ENCODE data around the gene EEF1AKMT1. TPM values are rescaled to one million over a fixed set of nuclear protein-coding genes. Genes with fewer than 3 reads are reported as not detected.
"Not testable (repeated sequence)": the region's sequence is repeated elsewhere in the genome, so short reads cannot be mapped to it uniquely, and the experiment has no call there.

The EEF1AKMT1 gene
- total and polyA plus RNA-seq, 2 donors = 12.8 to 13.5 TPM

DNA sequence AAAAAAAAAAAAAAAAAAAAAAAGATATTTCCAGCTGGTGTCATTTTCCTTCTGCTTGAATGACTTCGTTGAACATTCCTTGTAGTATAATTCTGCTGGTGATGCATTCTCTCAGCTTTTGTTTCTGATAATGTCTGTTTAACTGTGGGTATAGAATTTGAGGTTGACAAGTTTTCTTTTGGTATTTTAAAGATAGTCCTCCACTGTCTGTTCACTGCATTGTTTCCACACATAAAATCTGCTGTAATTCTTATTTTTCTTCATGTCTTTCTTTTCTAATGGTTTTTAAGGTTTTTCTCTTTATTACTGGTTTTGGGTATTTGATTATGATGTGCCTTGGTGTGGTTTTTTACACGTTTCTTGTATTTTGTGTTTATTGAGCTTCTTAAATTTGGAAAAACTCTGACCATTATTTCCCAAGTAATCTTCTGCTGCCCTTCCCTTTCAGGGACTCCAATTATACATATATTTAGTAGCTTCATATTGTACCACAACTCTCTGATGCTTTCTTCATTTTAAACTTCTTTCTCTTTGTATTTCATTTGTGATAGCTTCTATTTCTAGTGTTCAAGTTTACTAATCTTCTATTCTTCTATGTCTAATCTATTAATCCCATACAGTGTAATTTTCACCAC lies 6.3 kb downstream of the EEF1AKMT1 start:
- no peak overlapping the region for H3K4me3 ChIP-seq (ENCODE audit: low read depth, low read length)
- H3K4me1 ChIP-seq (ENCODE audit: insufficient read depth) = no peaks in the 10 kb centered on the region
- H3K36me3 ChIP-seq (ENCODE audit: insufficient read depth) = peaks cover 2% of the 10 kb centered on the region
- 95% methylated on average over 2 of the region's 2 CpGs for WGBS
- H3K27ac ChIP-seq (ENCODE audit: low read depth) = no peak overlapping the region
- DNase-seq (ENCODE audit: extremely low spot score) = no peak

DNA sequence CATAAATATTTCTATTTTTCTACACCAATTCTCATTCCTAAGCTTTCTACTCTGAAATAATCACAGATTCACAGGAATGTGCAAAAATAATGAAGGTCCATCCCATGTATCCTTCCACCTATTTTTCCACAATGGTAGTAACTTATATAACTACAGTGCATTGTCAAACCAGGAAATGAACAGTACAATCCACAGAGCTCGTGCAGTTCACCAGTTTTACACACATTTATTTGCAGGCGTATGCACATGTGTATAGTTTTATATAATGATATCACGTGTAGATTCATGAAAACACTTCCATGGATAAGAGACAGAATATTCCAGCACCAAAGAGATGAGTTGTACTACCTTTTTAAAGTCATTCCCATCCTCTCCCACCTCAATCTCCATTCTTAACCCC lies 12.9 kb downstream of the EEF1AKMT1 start:
- Histone ChIP-seq H3K36me3 (ENCODE audit: insufficient read depth) (peaks cover 2% of the 10 kb centered on the region), H3K4me3 (ENCODE audit: low read depth, low read length) (no peak overlapping the region), H3K27ac (ENCODE audit: low read depth) (no peak overlapping the region), H3K4me1 (ENCODE audit: insufficient read depth) (no peaks in the 10 kb centered on the region)
- WGBS = 79% methylated on average over 3 of the region's 3 CpGs
- no peak for DNase-seq (ENCODE audit: extremely low spot score)

DNA sequence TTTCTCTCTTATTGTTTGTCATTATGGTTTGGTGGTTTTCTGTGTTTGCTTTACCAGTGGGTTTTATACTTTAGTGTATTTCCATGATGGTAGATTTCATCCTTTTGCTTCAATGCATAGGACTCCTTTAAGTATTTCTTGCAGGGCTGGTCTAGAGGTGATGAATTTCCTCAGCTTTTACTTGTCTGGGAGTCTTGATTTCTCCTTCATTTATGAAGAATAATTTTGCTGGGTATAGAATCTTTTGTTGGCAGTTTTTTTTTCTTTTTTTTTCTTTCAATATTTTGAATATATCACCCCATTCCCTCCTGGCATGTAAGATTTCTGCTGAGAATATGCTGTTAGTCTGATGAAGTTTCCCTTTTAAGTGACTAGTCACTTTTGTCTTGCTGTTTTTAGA lies 19.8 kb downstream of the EEF1AKMT1 start:
- DNase-seq (ENCODE audit: extremely low spot score) = no peak
- Histone ChIP-seq H3K27ac (ENCODE audit: low read depth) (no peak overlapping the region), H3K4me3 (ENCODE audit: low read depth, low read length) (no peak overlapping the region)

GRCh38 chr13:20749377-20749776 lies 24.4 kb downstream of the EEF1AKMT1 start:
- no peak overlapping the region for H3K4me3 ChIP-seq (ENCODE audit: low read depth, low read length)

More for the DNA sequence above, 19.8 kb downstream of the EEF1AKMT1 start:
- Histone ChIP-seq H3K36me3 (ENCODE audit: insufficient read depth) (peaks cover 2% of the 10 kb centered on the region), H3K4me1 (ENCODE audit: insufficient read depth) (no peaks in the 10 kb centered on the region)

GRCh38 chr13:20743830-20744404 lies 29.8 kb downstream of the EEF1AKMT1 start:
- not testable (repeated sequence) for H3K4me3 ChIP-seq (ENCODE audit: low read depth, low read length); H3K27ac ChIP-seq (ENCODE audit: low read depth); H3K36me3 ChIP-seq (ENCODE audit: insufficient read depth); H3K4me1 ChIP-seq (ENCODE audit: insufficient read depth); DNase-seq (ENCODE audit: extremely low spot score)
- 93% methylated on average over 4 of the region's 4 CpGs for WGBS

More at GRCh38 chr13:20749377-20749776, 24.4 kb downstream of the EEF1AKMT1 start:
- DNase-seq (ENCODE audit: extremely low spot score) = no peak
- 91% methylated on average over 1 of the region's 1 CpG for whole genome bisulfite sequencing
- no peak overlapping the region for H3K27ac ChIP-seq (ENCODE audit: low read depth)
- H3K36me3 ChIP-seq (ENCODE audit: insufficient read depth) = no peaks in the 10 kb centered on the region
- no peaks in the 10 kb centered on the region for H3K4me1 ChIP-seq (ENCODE audit: insufficient read depth)

GRCh38 chr13:20740021-20740420 lies 33.7 kb downstream of the EEF1AKMT1 start:
- Histone ChIP-seq H3K36me3 (ENCODE audit: insufficient read depth) (no peaks in the 10 kb centered on the region), H3K4me3 (ENCODE audit: low read depth, low read length) (no peak overlapping the region), H3K4me1 (ENCODE audit: insufficient read depth) (no peaks in the 10 kb centered on the region), H3K27ac (ENCODE audit: low read depth) (no peak overlapping the region)
- 97% methylated on average over 22 of the region's 22 CpGs for WGBS
- no peak for DNase-seq (ENCODE audit: extremely low spot score)

- DNase-seq (ENCODE audit: extremely low spot score) = no peak
- no peak overlapping the region for H3K27ac ChIP-seq (ENCODE audit: low read depth)
- H3K4me3 ChIP-seq (ENCODE audit: low read depth, low read length) = no peak overlapping the region
- no peaks in the 10 kb centered on the region for H3K36me3 ChIP-seq (ENCODE audit: insufficient read depth)
- WGBS = 66% methylated on average over 6 of the region's 6 CpGs
- no peaks in the 10 kb centered on the region for H3K4me1 ChIP-seq (ENCODE audit: insufficient read depth)
These were observed 35.1 kb downstream of the EEF1AKMT1 start for GRCh38 chr13:20738616-20739015.

DNA sequence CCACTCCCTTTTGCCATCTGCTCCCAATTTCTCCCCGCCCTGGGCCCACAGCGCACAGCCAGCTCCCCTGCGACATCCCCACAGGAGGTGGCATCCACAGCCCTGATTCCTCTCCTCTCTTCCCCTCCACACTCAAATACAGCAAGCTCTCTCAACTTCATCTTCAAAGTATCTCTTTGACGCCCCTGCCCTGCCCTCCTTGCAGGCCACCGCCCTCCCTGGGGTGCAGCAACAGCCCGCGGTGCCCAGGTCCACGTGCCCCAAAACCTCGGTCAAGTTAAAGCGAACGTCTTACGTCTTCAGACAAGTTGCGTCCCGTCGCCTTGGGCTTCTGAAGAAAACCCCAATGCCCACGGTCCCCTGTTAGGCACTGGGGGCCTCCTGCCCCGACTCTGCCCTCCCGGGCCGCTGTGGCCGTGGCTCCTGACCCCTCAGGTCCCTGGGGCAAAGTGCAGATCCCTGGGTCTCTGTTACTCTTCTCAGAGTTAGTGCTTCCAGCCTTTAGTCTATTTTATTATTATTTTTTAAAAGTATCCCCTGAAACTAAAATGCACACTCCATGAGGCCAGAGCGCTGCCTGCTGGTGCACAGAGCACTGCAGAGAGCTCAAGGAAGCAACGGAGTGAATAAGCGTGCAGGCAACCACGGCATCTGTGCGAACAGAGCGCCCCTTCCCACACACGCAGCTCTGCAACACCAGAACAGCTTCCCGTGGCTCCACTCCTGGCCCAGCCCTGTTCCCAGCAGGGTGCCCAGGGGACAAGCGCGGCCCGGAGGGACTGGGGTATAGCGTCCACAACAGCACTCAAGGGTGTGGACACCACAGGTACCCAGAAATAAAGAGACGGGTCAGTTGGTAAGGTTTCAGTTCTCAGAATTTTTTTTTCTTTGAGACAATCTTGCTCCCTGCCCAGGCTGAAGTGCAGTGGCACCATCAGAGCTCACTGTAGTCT lies 43.9 kb downstream of the EEF1AKMT1 start:
- H3K4me1 ChIP-seq (ENCODE audit: insufficient read depth) = no peaks in the 10 kb centered on the region
- no peak for DNase-seq (ENCODE audit: extremely low spot score)
- WGBS = 97% methylated on average over 33 of the region's 33 CpGs
- peaks cover 2% of the 10 kb centered on the region for H3K36me3 ChIP-seq (ENCODE audit: insufficient read depth)
- H3K4me3 ChIP-seq (ENCODE audit: low read depth, low read length) = no peak overlapping the region
- no peak overlapping the region for H3K27ac ChIP-seq (ENCODE audit: low read depth)

GRCh38 chr13:20728579-20729311 lies 45.0 kb downstream of the EEF1AKMT1 start:
- Histone ChIP-seq H3K27ac (ENCODE audit: low read depth) (no peak overlapping the region), H3K36me3 (ENCODE audit: insufficient read depth) (peaks cover 2% of the 10 kb centered on the region), H3K4me1 (ENCODE audit: insufficient read depth) (no peaks in the 10 kb centered on the region), H3K4me3 (ENCODE audit: low read depth, low read length) (no peak overlapping the region)
- WGBS = 60% methylated on average over 14 of the region's 14 CpGs
- DNase-seq (ENCODE audit: extremely low spot score) = no peak

- peaks cover 2% of the 10 kb centered on the region for H3K36me3 ChIP-seq (ENCODE audit: insufficient read depth)
- no peak overlapping the region for H3K4me3 ChIP-seq (ENCODE audit: low read depth, low read length)
- no peak for DNase-seq (ENCODE audit: extremely low spot score)
- no peaks in the 10 kb centered on the region for H3K4me1 ChIP-seq (ENCODE audit: insufficient read depth)
- WGBS = 95% methylated on average over 6 of the region's 6 CpGs
- no peak overlapping the region for H3K27ac ChIP-seq (ENCODE audit: low read depth)
These were observed 45.9 kb downstream of the EEF1AKMT1 start for GRCh38 chr13:20727856-20728255.

DNA sequence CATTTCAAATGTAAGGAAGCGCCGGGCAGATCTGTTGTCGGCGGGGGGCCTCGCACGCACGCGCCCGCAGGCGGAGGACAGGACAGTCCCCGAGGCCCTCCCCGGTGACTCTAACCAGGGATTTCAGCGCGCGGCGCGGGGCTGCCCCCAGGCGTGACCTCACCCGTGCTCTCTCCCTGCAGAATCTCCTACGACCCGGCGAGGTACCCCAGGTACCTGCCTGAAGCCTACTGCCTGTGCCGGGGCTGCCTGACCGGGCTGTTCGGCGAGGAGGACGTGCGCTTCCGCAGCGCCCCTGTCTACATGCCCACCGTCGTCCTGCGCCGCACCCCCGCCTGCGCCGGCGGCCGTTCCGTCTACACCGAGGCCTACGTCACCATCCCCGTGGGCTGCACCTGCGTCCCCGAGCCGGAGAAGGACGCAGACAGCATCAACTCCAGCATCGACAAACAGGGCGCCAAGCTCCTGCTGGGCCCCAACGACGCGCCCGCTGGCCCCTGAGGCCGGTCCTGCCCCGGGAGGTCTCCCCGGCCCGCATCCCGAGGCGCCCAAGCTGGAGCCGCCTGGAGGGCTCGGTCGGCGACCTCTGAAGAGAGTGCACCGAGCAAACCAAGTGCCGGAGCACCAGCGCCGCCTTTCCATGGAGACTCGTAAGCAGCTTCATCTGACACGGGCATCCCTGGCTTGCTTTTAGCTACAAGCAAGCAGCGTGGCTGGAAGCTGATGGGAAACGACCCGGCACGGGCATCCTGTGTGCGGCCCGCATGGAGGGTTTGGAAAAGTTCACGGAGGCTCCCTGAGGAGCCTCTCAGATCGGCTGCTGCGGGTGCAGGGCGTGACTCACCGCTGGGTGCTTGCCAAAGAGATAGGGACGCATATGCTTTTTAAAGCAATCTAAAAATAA lies 52.1 kb downstream of the EEF1AKMT1 start:
- Histone ChIP-seq H3K4me3 (ENCODE audit: low read depth, low read length) (peak overlapping the region; percentile 17), H3K27ac (ENCODE audit: low read depth) (no peak overlapping the region)
- DNase-seq (ENCODE audit: extremely low spot score) = no peak

DNA sequence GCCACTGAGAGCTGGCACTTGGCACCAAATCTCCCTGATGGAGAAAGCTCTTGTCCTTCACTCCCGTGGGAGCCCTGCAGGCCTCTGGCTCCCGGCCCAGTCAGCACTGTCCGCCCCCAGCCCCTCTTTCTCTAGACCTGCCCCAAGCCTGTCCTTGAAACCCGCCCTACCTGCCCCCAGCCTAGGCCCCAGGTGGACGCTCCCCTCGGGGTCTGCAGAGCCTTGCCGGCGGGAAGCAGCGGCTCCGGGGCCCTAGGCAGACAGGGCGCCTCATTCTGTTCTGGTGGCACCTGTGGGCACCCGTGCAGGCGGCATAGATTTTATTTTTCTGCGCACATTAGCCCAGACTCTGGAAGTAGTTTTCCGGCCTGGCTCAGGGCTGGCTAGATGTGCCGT lies 52.7 kb downstream of the EEF1AKMT1 start:
- no peaks in the 10 kb centered on the region for H3K4me1 ChIP-seq (ENCODE audit: insufficient read depth)
- H3K4me3 ChIP-seq (ENCODE audit: low read depth, low read length) = no peak overlapping the region
- DNase-seq (ENCODE audit: extremely low spot score) = no peak
- 80% methylated on average over 16 of the region's 16 CpGs for WGBS
- H3K36me3 ChIP-seq (ENCODE audit: insufficient read depth) = no peaks in the 10 kb centered on the region
- H3K27ac ChIP-seq (ENCODE audit: low read depth) = no peak overlapping the region

More for the DNA sequence above, 52.1 kb downstream of the EEF1AKMT1 start:
- no peaks in the 10 kb centered on the region for H3K4me1 ChIP-seq (ENCODE audit: insufficient read depth)
- no peaks in the 10 kb centered on the region for H3K36me3 ChIP-seq (ENCODE audit: insufficient read depth)
- WGBS = 7% methylated on average over 81 of the region's 81 CpGs
